HepG2 (cell line): ENCODE data around the gene ADGRD1. TPM values are rescaled to one million over a fixed set of nuclear protein-coding genes. Genes with fewer than 3 reads are reported as not detected.

Experiments
- CBX2 ChIP-seq, 2 experiments: fragments of 200-600 bp in 1 of 2; sonication (generic); formaldehyde crosslinking in 1 of 2; IDR thresholded peaks; 2 replicates each; pipeline versions ENCODE4 v1.7.0 to v1.8.1; 2018 to 2022; ENCODE audit warnings: low read depth in 2 of 2, low read length in 1 of 2, mild to moderate bottlenecking in 1 of 2, missing genetic modification reagents in 1 of 2
- ELF3 ChIP-seq: IDR thresholded peaks from 2 replicates; pipeline ENCODE4 v1.6.1; 2016; ENCODE audit warnings: missing genetic modification reagents, missing compliant biosample characterization
- HIVEP1 ChIP-seq: sonication (generic); formaldehyde crosslinking; IDR thresholded peaks from 2 replicates; pipeline ENCODE4 v1.4.0; 2020; ENCODE audit warnings: mild to moderate bottlenecking, missing genetic modification reagents
- KDM2A ChIP-seq: sonication (generic); formaldehyde crosslinking; IDR thresholded peaks from 2 replicates; pipeline ENCODE4 v1.4.0; 2020; ENCODE audit warnings: low read depth, missing genetic modification reagents, borderline replicate concordance
- PHF5A ChIP-seq: IDR thresholded peaks from one replicate; pipeline ENCODE4 v1.6.1; 2018; ENCODE audit warnings: low read depth, missing genetic modification reagents; ENCODE audit not compliant: unreplicated experiment
- SIX4 ChIP-seq: sonication (generic); formaldehyde crosslinking; IDR thresholded peaks from 2 replicates; pipeline ENCODE4 v1.4.0; 2020; ENCODE audit warnings: missing genetic modification reagents
- XRCC5 ChIP-seq: fragments of 200-400 bp; formaldehyde crosslinking; optimal IDR thresholded peaks from 2 replicates; pipeline ENCODE3; 2017; ENCODE audit warnings: mild to moderate bottlenecking, low read length
- ZBTB1 ChIP-seq: sonication (generic); formaldehyde crosslinking; IDR thresholded peaks from 2 replicates; pipeline ENCODE4 v1.4.0; 2020; ENCODE audit warnings: missing genetic modification reagents, borderline replicate concordance
- ZBTB34 ChIP-seq: sonication (generic); formaldehyde crosslinking; IDR thresholded peaks from 2 replicates; pipeline ENCODE4 v1.8.0; 2022; ENCODE audit warnings: mild to moderate bottlenecking, missing genetic modification reagents
- ZBTB46 ChIP-seq: sonication (generic); formaldehyde crosslinking; IDR thresholded peaks from 2 replicates; pipeline ENCODE4 v1.4.0; 2020; ENCODE audit warnings: mild to moderate bottlenecking, missing genetic modification reagents, borderline replicate concordance
- ZNF10 ChIP-seq: sonication (generic); formaldehyde crosslinking; IDR thresholded peaks from 2 replicates; pipeline ENCODE4 v1.4.0; 2020; ENCODE audit warnings: mild to moderate bottlenecking, low read depth, missing genetic modification reagents, borderline replicate concordance
- ZNF143 ChIP-seq: sonication (generic); formaldehyde crosslinking; IDR thresholded peaks from 2 replicates; pipeline ENCODE4 v1.4.0; 2020; ENCODE audit warnings: missing genetic modification reagents
- ZNF234 ChIP-seq: sonication (generic); formaldehyde crosslinking; conservative IDR thresholded peaks from 2 replicates; pipeline ENCODE4 v1.5.1; 2020; ENCODE audit warnings: mild to moderate bottlenecking, missing genetic modification reagents
- ZNF264 ChIP-seq: sonication (generic); formaldehyde crosslinking; IDR thresholded peaks from 2 replicates; pipeline ENCODE4 v1.4.0; 2020; ENCODE audit warnings: missing genetic modification reagents
- ZNF3 ChIP-seq: IDR thresholded peaks from 2 replicates; pipeline ENCODE4 v1.7.0; 2017; ENCODE audit warnings: inconsistent platforms
- ZNF407 ChIP-seq: sonication (generic); formaldehyde crosslinking; IDR thresholded peaks from one replicate; pipeline ENCODE4 v1.5.1; 2020; ENCODE audit warnings: mild to moderate bottlenecking, missing genetic modification reagents; ENCODE audit errors: not compliant biosample characterization
- ZNF496 ChIP-seq: sonication (generic); formaldehyde crosslinking; IDR thresholded peaks from 2 replicates; pipeline ENCODE4 v1.8.1; 2023; ENCODE audit warnings: mild to moderate bottlenecking, moderate library complexity, missing genetic modification reagents; ENCODE audit not compliant: insufficient replicate concordance
- ZNF678 ChIP-seq: sonication (generic); formaldehyde crosslinking; IDR thresholded peaks from 2 replicates; pipeline ENCODE4 v1.4.0; 2020; ENCODE audit warnings: mild to moderate bottlenecking, missing genetic modification reagents
- polyA plus RNA-seq, 8 experiments: library from polyadenylated mRNA; depleted of rRNA in 3 of 8; stranded (reverse) in 7 of 8; unstranded in 1 of 8; fragments of >200 nt; fragmentation: Illumina TruSeq in 4 of 8; extraction: Trizol in 4 of 8; gene quantifications; 2 replicates each; pipeline versions ENCODE4 v1.2.1 to v1.2.3, GENCODE V29; 2011 to 2016; ENCODE audit warnings: low read depth in 4 of 8, missing spikeins in 1 of 8, mixed read lengths in 1 of 8; ENCODE audit not compliant: insufficient read depth in 1 of 8
- total RNA-seq, 5 experiments: library from RNA; depleted of rRNA; stranded (reverse); fragments of >200 nt; fragmentation: Illumina TruSeq; extraction: Trizol; gene quantifications; 2 replicates each; pipeline ENCODE4 v1.2.3, GENCODE V29; 2016; ENCODE audit warnings: low read depth in 1 of 5

The ADGRD1 gene
- total and polyA plus RNA-seq, 2 of the 13 experiments (the other 11 are each of a cell fraction or from before 2014, with no cell fraction given), result 0.46 to 12.4 TPM

- no peak for TF ChIP-seq CBX2 (IDR thresholded peaks at IDR 0.05; ENCODE audit: low read depth, low read length)
- no peak for TF ChIP-seq CBX2 (CRISPR knock-in tag; IDR thresholded peaks at IDR 0.05; ENCODE audit: low read depth)
- peak; percentile 77; the same call in 1 of the 2 replicates for TF ChIP-seq ZBTB34 (CRISPR knock-in tag)
- TF ChIP-seq PHF5A (CRISPR knock-in tag), result peak; percentile 71
- TF ChIP-seq ZNF496, result no peak
- TF ChIP-seq ZNF143, result no peak
- no peak for TF ChIP-seq ZBTB46 (CRISPR knock-in tag)
- TF ChIP-seq ZNF678 (CRISPR knock-in tag), result no peak
- peak; percentile 94 for TF ChIP-seq ELF3
- TF ChIP-seq HIVEP1 (CRISPR knock-in tag), result peak; percentile 13; the same call in 1 of the 2 replicates
- TF ChIP-seq ZNF407 (CRISPR knock-in tag), result no peak
- no peak for TF ChIP-seq ZNF3
- TF ChIP-seq KDM2A, result peak; percentile 62
- 0 out of 2 replicates have a peak, but pooled peaks have one; percentile 28 for TF ChIP-seq ZNF234 (CRISPR knock-in tag)
- TF ChIP-seq ZBTB1 (CRISPR knock-in tag), result no peak
- 0 out of 2 replicates have a peak, but pooled peaks have one; percentile 37 for TF ChIP-seq SIX4 (CRISPR knock-in tag)
- peak; percentile 18 for TF ChIP-seq XRCC5
- peak; percentile 95 for TF ChIP-seq ZNF264
- no peak for TF ChIP-seq ZNF10 (CRISPR knock-in tag)
Observed at GRCh38 chr12:131012279-131013069, 58.8 kb downstream of the ADGRD1 start (continued).
